HepG2 (cell line): ENCODE results near the gene MAPK4. TPM values are rescaled to one million over a fixed set of nuclear protein-coding genes. Genes with fewer than 3 reads are reported as not detected.

ENCODE experiments used
- ATAC-seq: fragments of 200-7000 bp; cut with Tn5 transposase; 3 replicates; pipeline ENCODE4 v1.9.1; 2020; ENCODE audit warnings: mild to moderate bottlenecking, moderate library complexity
- BruUV-seq: library from RNA; stranded (reverse); fragments of 400-500 nt; replicated peaks from 2 replicates; lab custom pipeline; 2021; lab: Mats Ljungman, UMichigan
- CTCF ChIA-PET: fragments of 300-600 bp; formaldehyde crosslinking; extraction: SDS; loops from one replicate; lab custom pipeline; 2021; ENCODE audit warnings: low total read pairs, inconsistent platforms, low intra/inter-chr PET ratio; lab: Yijun Ruan, JAX
- POLR2A ChIA-PET: fragments of 350-600 bp; sonication (Branson Sonifier 250); formaldehyde crosslinking; loops from one replicate; lab custom pipeline; 2020; ENCODE audit warnings: antibody characterized with exemption, inconsistent platforms; lab: Yijun Ruan, JAX
- DNase-seq: peaks from one replicate; pipeline ENCODE4 v3.0.0-alpha.2; 2015; ENCODE audit warnings: low spot score
- FAIRE-seq: peaks from 3 replicates; lab custom pipeline; 2011; peaks lifted over from hg19 to GRCh38; lab: Jason Lieb, UNC
- H2AFZ ChIP-seq: one replicate; pipeline ENCODE4 v1.6.1; 2011; ENCODE audit warnings: low read length, inconsistent platforms
- H3K27ac ChIP-seq: fragments of 300-600 bp; 3 replicates; pipeline ENCODE4 v1.8.0; 2011; ENCODE audit warnings: mixed run types, mild to moderate bottlenecking, mixed read lengths, low read length, inconsistent platforms; ENCODE audit not compliant: insufficient read depth; ENCODE audit errors: extremely low read length
- H3K27me3 ChIP-seq, 2 experiments: fragments of 200-600 bp in 1 of 2; 2 replicates in 1 of 2; 3 replicates in 1 of 2; pipeline versions ENCODE4 v1.6.0 to v1.8.0; 2011; ENCODE audit warnings: low read length in 2 of 2, mild to moderate bottlenecking in 2 of 2, moderate library complexity in 2 of 2, inconsistent platforms in 1 of 2; ENCODE audit not compliant: insufficient read depth in 2 of 2, control insufficient read depth in 1 of 2
- H3K36me3 ChIP-seq, 2 experiments: fragments of 200-600 bp in 1 of 2; replicated peaks in 1 of 2; 2 replicates in 1 of 2; 3 replicates in 1 of 2; pipeline versions ENCODE4 v1.5.1 to v1.8.0; 2011; ENCODE audit warnings: low read length in 2 of 2, inconsistent platforms in 1 of 2; ENCODE audit not compliant: insufficient read depth in 2 of 2, control insufficient read depth in 1 of 2
- H3K4me1 ChIP-seq: 2 replicates; pipeline ENCODE4 v1.5.1; 2012; ENCODE audit warnings: low read length, inconsistent platforms; ENCODE audit not compliant: insufficient read depth
- H3K4me2 ChIP-seq: 2 replicates; pipeline ENCODE4 v1.6.0; 2011; ENCODE audit warnings: low read depth, low read length, inconsistent platforms
- H3K4me3 ChIP-seq, 3 experiments: fragments of 200-600 bp in 1 of 3; sonication (generic), shearing (Covaris generic) in 1 of 3; replicated peaks in 1 of 3; 2 replicates each; pipeline ENCODE4 v1.5.1; 2011 to 2016; ENCODE audit warnings: low read length in 3 of 3, inconsistent platforms in 2 of 3, low read depth in 2 of 3, mild to moderate bottlenecking in 2 of 3, control low read depth in 1 of 3, mixed read lengths in 1 of 3; ENCODE audit not compliant: insufficient read depth in 1 of 3
- H3K79me2 ChIP-seq: one replicate; pipeline ENCODE4 v1.6.1; 2011; ENCODE audit warnings: low read length, inconsistent platforms; ENCODE audit not compliant: insufficient read depth
- H3K9ac ChIP-seq: 2 replicates; pipeline ENCODE4 v1.6.0; 2011; ENCODE audit warnings: mild to moderate bottlenecking, low read depth, low read length, inconsistent platforms; ENCODE audit not compliant: insufficient read depth
- H3K9me3 ChIP-seq: 2 replicates; pipeline ENCODE4 v1.5.1; 2012; ENCODE audit warnings: mild to moderate bottlenecking, low read length
- H4K20me1 ChIP-seq: 2 replicates; pipeline ENCODE4 v1.6.0; 2011; ENCODE audit warnings: inconsistent platforms, mild to moderate bottlenecking, low read length, moderate library complexity; ENCODE audit not compliant: insufficient read depth
- FOXA3 ChIP-seq: IDR thresholded peaks from 2 replicates; pipeline ENCODE4 v1.6.1; 2016; ENCODE audit warnings: missing genetic modification reagents, missing compliant biosample characterization
- MED13 ChIP-seq: sonication (generic); formaldehyde crosslinking; IDR thresholded peaks from 2 replicates; pipeline ENCODE4 v1.5.0; 2020; ENCODE audit warnings: missing genetic modification reagents
- NR3C1 ChIP-seq: sonication (generic); formaldehyde crosslinking; IDR thresholded peaks from 2 replicates; pipeline ENCODE4 v1.4.0; 2020; ENCODE audit warnings: missing genetic modification reagents
- SUZ12 ChIP-seq: fragments of 150-350 bp; IDR thresholded peaks from 2 replicates; pipeline ENCODE4 v1.6.1; 2014; ENCODE audit warnings: low read depth, low read length
- ZBTB42 ChIP-seq: sonication (generic); formaldehyde crosslinking; IDR thresholded peaks from 2 replicates; pipeline ENCODE4 v1.5.0; 2020; ENCODE audit warnings: mild to moderate bottlenecking, missing genetic modification reagents
- ZBTB7B ChIP-seq: sonication (generic); formaldehyde crosslinking; IDR thresholded peaks from 2 replicates; pipeline ENCODE4 v1.4.0; 2020; ENCODE audit warnings: missing genetic modification reagents
- ZNF124 ChIP-seq: sonication (generic); formaldehyde crosslinking; IDR thresholded peaks from 2 replicates; pipeline ENCODE4 v1.4.0; 2020; ENCODE audit warnings: missing genetic modification reagents
- ZNF205 ChIP-seq: IDR thresholded peaks from 2 replicates; pipeline ENCODE4 v1.6.1; 2018; ENCODE audit warnings: missing biosample characterization, missing genetic modification reagents
- ZNF446 ChIP-seq: sonication (generic); formaldehyde crosslinking; IDR thresholded peaks from 2 replicates; pipeline ENCODE4 v1.5.0; 2020; ENCODE audit warnings: mild to moderate bottlenecking, missing genetic modification reagents
- ZNF629 ChIP-seq: sonication (generic); formaldehyde crosslinking; conservative IDR thresholded peaks from 2 replicates; pipeline ENCODE4 v1.5.0; 2020; ENCODE audit warnings: missing genetic modification reagents
- WGBS: methylation state at CpG from one replicate; pipeline ENCODE4 v1.1.6; 2017; ENCODE audit warnings: low lambda C conversion rate; 5-methylcytosine and 5-hydroxymethylcytosine counted together
- in situ Hi-C: cut with HindIII; loops from 2 replicates; pipeline ENCODE4 v1.10.0; 2017; ENCODE audit warnings: low pct_unique_long_range_greater_than_20kb; ENCODE audit not compliant: extremely low pct_ligation_motif_present
- intact Hi-C: fragments of 100-400 bp; cut with micrococcal nuclease; formaldehyde crosslinking; loops from one replicate; pipeline ENCODE4 v1.10.0; 2022; ENCODE audit not compliant: unreplicated experiment
- polyA plus RNA-seq, 8 experiments: library from polyadenylated mRNA; depleted of rRNA in 3 of 8; stranded (reverse) in 7 of 8; unstranded in 1 of 8; fragments of >200 nt; fragmentation: Illumina TruSeq in 4 of 8; extraction: Trizol in 4 of 8; gene quantifications; 2 replicates each; pipeline versions ENCODE4 v1.2.1 to v1.2.3, GENCODE V29; 2011 to 2016; ENCODE audit warnings: low read depth in 4 of 8, missing spikeins in 1 of 8, mixed read lengths in 1 of 8; ENCODE audit not compliant: insufficient read depth in 1 of 8
- total RNA-seq, 5 experiments: library from RNA; depleted of rRNA; stranded (reverse); fragments of >200 nt; fragmentation: Illumina TruSeq; extraction: Trizol; gene quantifications; 2 replicates each; pipeline ENCODE4 v1.2.3, GENCODE V29; 2016; ENCODE audit warnings: low read depth in 1 of 5
- TF ChIP-seq, protein P1 (sequence below): sonication (generic); formaldehyde crosslinking; IDR thresholded peaks from 2 replicates; pipeline ENCODE4 v1.4.0; 2020; ENCODE audit warnings: mild to moderate bottlenecking, missing genetic modification reagents
- TF ChIP-seq, protein P2 (sequence below): sonication (generic); formaldehyde crosslinking; IDR thresholded peaks from 2 replicates; pipeline ENCODE4 v1.4.0; 2020; ENCODE audit warnings: mild to moderate bottlenecking, missing genetic modification reagents
- TF ChIP-seq, protein P3 (sequence below): conservative IDR thresholded peaks from 2 replicates; pipeline ENCODE4 v1.6.1; 2018; ENCODE audit warnings: missing genetic modification reagents
- TF ChIP-seq, protein P4 (sequence below), 2 experiments: sonication (generic) in 1 of 2; formaldehyde crosslinking in 1 of 2; IDR thresholded peaks; 2 replicates each; pipeline versions ENCODE4 v1.4.0 to v1.6.1; 2016 to 2020; ENCODE audit warnings: borderline replicate concordance in 1 of 2, low read depth in 1 of 2, mild to moderate bottlenecking in 1 of 2, missing genetic modification reagents in 1 of 2

Gene MAPK4
- total and polyA plus RNA-seq, 2 of the 13 experiments (the other 11 are each of a cell fraction or from before 2014, with no cell fraction given): not detected

DNA sequence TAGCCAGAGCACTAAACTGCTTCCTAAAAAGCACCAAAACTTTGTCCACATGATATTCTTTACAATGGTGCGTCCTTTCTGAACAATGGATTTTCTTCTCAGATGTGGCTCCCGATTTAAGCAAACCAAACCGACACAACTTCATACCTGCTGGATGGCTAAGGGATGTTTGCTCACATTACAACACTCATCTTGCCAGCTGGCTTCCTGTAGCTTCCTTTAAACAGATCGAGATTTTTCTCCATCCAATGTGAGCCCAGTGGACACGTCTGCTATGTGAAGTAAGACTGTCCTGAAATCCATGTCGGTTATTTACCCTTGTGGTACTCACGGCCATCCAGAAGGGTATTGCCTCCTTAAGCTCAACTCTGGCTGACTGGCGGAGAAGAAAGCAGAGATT lies 126.5 kb downstream of the MAPK4 start:
- Histone ChIP-seq H3K4me2 (no peak overlapping the region), H3K27ac (no peak overlapping the region), H3K4me3 (no peak overlapping the region), H2AFZ (no peak overlapping the region), H3K9me3 (no peaks in the 10 kb centered on the region)
- no TSS peak for BruUV-seq
- 24% methylated on average over 8 of the region's 8 CpGs for WGBS
- POLR2A ChIA-PET: no interaction called here
- TF ChIP-seq ZNF629 (CRISPR knock-in tag) (no peak), FOXA3 (CRISPR knock-in tag) (no peak), ZBTB42 (CRISPR knock-in tag) (no peak), NR3C1 (CRISPR knock-in tag) (no peak), ZNF205 (CRISPR knock-in tag) (no peak), SUZ12 (no peak), MED13 (no peak), ZBTB7B (CRISPR knock-in tag) (no peak), ZNF124 (no peak), ZNF446 (no peak)
- TF ChIP-seq, protein P1, sequence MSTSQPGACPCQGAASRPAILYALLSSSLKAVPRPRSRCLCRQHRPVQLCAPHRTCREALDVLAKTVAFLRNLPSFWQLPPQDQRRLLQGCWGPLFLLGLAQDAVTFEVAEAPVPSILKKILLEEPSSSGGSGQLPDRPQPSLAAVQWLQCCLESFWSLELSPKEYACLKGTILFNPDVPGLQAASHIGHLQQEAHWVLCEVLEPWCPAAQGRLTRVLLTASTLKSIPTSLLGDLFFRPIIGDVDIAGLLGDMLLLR: no peak
- TF ChIP-seq, protein P2, sequence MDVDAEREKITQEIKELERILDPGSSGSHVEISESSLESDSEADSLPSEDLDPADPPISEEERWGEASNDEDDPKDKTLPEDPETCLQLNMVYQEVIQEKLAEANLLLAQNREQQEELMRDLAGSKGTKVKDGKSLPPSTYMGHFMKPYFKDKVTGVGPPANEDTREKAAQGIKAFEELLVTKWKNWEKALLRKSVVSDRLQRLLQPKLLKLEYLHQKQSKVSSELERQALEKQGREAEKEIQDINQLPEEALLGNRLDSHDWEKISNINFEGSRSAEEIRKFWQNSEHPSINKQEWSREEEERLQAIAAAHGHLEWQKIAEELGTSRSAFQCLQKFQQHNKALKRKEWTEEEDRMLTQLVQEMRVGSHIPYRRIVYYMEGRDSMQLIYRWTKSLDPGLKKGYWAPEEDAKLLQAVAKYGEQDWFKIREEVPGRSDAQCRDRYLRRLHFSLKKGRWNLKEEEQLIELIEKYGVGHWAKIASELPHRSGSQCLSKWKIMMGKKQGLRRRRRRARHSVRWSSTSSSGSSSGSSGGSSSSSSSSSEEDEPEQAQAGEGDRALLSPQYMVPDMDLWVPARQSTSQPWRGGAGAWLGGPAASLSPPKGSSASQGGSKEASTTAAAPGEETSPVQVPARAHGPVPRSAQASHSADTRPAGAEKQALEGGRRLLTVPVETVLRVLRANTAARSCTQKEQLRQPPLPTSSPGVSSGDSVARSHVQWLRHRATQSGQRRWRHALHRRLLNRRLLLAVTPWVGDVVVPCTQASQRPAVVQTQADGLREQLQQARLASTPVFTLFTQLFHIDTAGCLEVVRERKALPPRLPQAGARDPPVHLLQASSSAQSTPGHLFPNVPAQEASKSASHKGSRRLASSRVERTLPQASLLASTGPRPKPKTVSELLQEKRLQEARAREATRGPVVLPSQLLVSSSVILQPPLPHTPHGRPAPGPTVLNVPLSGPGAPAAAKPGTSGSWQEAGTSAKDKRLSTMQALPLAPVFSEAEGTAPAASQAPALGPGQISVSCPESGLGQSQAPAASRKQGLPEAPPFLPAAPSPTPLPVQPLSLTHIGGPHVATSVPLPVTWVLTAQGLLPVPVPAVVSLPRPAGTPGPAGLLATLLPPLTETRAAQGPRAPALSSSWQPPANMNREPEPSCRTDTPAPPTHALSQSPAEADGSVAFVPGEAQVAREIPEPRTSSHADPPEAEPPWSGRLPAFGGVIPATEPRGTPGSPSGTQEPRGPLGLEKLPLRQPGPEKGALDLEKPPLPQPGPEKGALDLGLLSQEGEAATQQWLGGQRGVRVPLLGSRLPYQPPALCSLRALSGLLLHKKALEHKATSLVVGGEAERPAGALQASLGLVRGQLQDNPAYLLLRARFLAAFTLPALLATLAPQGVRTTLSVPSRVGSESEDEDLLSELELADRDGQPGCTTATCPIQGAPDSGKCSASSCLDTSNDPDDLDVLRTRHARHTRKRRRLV (CRISPR knock-in tag): no peak
- TF ChIP-seq, protein P3, sequence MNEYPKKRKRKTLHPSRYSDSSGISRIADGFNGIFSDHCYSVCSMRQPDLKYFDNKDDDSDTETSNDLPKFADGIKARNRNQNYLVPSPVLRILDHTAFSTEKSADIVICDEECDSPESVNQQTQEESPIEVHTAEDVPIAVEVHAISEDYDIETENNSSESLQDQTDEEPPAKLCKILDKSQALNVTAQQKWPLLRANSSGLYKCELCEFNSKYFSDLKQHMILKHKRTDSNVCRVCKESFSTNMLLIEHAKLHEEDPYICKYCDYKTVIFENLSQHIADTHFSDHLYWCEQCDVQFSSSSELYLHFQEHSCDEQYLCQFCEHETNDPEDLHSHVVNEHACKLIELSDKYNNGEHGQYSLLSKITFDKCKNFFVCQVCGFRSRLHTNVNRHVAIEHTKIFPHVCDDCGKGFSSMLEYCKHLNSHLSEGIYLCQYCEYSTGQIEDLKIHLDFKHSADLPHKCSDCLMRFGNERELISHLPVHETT (CRISPR knock-in tag): no peak
- TF ChIP-seq, protein P4, sequence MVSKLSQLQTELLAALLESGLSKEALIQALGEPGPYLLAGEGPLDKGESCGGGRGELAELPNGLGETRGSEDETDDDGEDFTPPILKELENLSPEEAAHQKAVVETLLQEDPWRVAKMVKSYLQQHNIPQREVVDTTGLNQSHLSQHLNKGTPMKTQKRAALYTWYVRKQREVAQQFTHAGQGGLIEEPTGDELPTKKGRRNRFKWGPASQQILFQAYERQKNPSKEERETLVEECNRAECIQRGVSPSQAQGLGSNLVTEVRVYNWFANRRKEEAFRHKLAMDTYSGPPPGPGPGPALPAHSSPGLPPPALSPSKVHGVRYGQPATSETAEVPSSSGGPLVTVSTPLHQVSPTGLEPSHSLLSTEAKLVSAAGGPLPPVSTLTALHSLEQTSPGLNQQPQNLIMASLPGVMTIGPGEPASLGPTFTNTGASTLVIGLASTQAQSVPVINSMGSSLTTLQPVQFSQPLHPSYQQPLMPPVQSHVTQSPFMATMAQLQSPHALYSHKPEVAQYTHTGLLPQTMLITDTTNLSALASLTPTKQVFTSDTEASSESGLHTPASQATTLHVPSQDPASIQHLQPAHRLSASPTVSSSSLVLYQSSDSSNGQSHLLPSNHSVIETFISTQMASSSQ (IDR thresholded peaks at IDR 0.05; ENCODE audit: low read depth): no peak
- TF ChIP-seq, protein P4 (CRISPR knock-in tag; IDR thresholded peaks at IDR 0.05; ENCODE audit: borderline replicate concordance): no peak
- TF ChIP-seq, all 625 proteins: peak for 0
- Histone ChIP-seq H4K20me1 (no peaks in the 10 kb centered on the region), H3K27me3 (peaks cover 0 to 3% of the 10 kb centered on the region in 2 experiments; a peak in 1 of 5 replicates), H3K4me1 (no peaks in the 10 kb centered on the region), H3K79me2 (no peaks in the 10 kb centered on the region), H3K9ac (no peak overlapping the region), H3K36me3 (no peaks in the 10 kb centered on the region)
- CTCF ChIA-PET: no interaction called here
- in situ Hi-C loops (no loop called here), intact Hi-C loops (no loop called here)
- DNase-seq (no peak), ATAC-seq (no peak), FAIRE-seq (no peak)
